Skeletal muscle satellite cell (primary cell): ENCODE measurements around the gene TEAD1.

Experiments
- H3K27me3 ChIP-seq: 2 replicates; pipeline ENCODE4 v1.7.0; 2013; ENCODE audit warnings: low read length; ENCODE audit not compliant: control insufficient read depth, insufficient read depth
- H3K36me3 ChIP-seq: 2 replicates; pipeline ENCODE4 v1.7.0; 2013; ENCODE audit warnings: mild to moderate bottlenecking, control low read depth, low read length; ENCODE audit not compliant: insufficient read depth
- H3K4me1 ChIP-seq: 2 replicates; pipeline ENCODE4 v1.7.0; 2013; ENCODE audit warnings: low read length; ENCODE audit not compliant: control insufficient read depth, insufficient read depth
- H3K4me2 ChIP-seq: 2 replicates; pipeline ENCODE4 v1.7.0; 2013; ENCODE audit warnings: mild to moderate bottlenecking, low read length
- H3K4me3 ChIP-seq: 2 replicates; pipeline ENCODE4 v1.7.0; 2013; ENCODE audit warnings: low read length
- H3K9ac ChIP-seq: 2 replicates; pipeline ENCODE4 v1.7.0; 2013; ENCODE audit warnings: mild to moderate bottlenecking, low read depth, low read length, moderate library complexity
- H3K9me3 ChIP-seq: replicated peaks from 2 replicates; pipeline ENCODE4 v1.7.0; 2013; ENCODE audit warnings: mild to moderate bottlenecking, control low read depth, low read length

The TEAD1 gene

GRCh38 chr11:12854297-12854661 is 180.1 kb downstream of the TEAD1 start:
- H3K9me3 ChIP-seq = no peaks in the 10 kb centered on the region

GRCh38 chr11:12854829-12855228 is 180.6 kb downstream of the TEAD1 start:
- Histone ChIP-seq H3K27me3 (no peaks in the 10 kb centered on the region), H3K4me3 (no peak overlapping the region), H3K9ac (no peak overlapping the region), H3K9me3 (no peaks in the 10 kb centered on the region), H3K4me2 (no peak overlapping the region), H3K36me3 (peaks cover 7% of the 10 kb centered on the region), H3K4me1 (peaks cover 27% of the 10 kb centered on the region)

More at GRCh38 chr11:12854297-12854661, 180.1 kb downstream of the TEAD1 start:
- Histone ChIP-seq H3K27me3 (no peaks in the 10 kb centered on the region), H3K4me3 (no peak overlapping the region), H3K9ac (no peak overlapping the region), H3K36me3 (peaks cover 7% of the 10 kb centered on the region), H3K4me2 (no peak overlapping the region), H3K4me1 (peaks cover 27% of the 10 kb centered on the region)

- no peak overlapping the region for H3K9ac ChIP-seq
- no peaks in the 10 kb centered on the region for H3K36me3 ChIP-seq
- no peak overlapping the region for H3K4me2 ChIP-seq
- H3K4me1 ChIP-seq = peaks cover 27% of the 10 kb centered on the region
- H3K27me3 ChIP-seq = no peaks in the 10 kb centered on the region
- H3K4me3 ChIP-seq = no peak overlapping the region
- no peaks in the 10 kb centered on the region for H3K9me3 ChIP-seq
Measured at GRCh38 chr11:12856338-12856737, 182.1 kb downstream of the TEAD1 start.

DNA sequence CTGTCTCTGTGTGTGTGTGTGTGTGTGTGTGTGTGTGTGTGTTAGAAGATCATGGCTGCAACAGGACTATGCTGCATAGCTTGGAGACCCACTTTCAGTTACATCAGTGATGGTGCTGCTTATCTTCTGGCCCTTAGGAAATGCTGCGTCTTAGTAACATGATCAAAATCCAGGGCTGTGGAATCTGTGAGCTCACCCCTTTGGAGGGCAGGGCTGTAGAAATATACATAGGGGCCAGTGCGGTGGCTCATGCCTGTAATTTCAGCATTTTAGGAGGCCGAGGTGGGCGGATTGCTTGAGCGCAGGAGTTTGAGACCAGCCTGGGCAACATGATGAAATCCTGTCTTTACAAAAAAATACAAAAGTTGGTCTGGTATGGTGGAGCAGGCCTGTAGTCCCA is 183.4 kb downstream of the TEAD1 start:
- no peaks in the 10 kb centered on the region for H3K9me3 ChIP-seq
- H3K9ac ChIP-seq = no peak overlapping the region
- H3K27me3 ChIP-seq = no peaks in the 10 kb centered on the region
- H3K4me2 ChIP-seq = no peak overlapping the region
- H3K4me1 ChIP-seq = peaks cover 23% of the 10 kb centered on the region
- no peak overlapping the region for H3K4me3 ChIP-seq
- H3K36me3 ChIP-seq = no peaks in the 10 kb centered on the region

- Histone ChIP-seq H3K27me3 (no peaks in the 10 kb centered on the region), H3K4me2 (no peak overlapping the region), H3K4me3 (no peak overlapping the region), H3K36me3 (peaks cover 11% of the 10 kb centered on the region), H3K9me3 (no peaks in the 10 kb centered on the region), H3K9ac (no peak overlapping the region), H3K4me1 (peaks cover 18% of the 10 kb centered on the region)
Measured at GRCh38 chr11:12859872-12860657, 185.8 kb downstream of the TEAD1 start.

DNA sequence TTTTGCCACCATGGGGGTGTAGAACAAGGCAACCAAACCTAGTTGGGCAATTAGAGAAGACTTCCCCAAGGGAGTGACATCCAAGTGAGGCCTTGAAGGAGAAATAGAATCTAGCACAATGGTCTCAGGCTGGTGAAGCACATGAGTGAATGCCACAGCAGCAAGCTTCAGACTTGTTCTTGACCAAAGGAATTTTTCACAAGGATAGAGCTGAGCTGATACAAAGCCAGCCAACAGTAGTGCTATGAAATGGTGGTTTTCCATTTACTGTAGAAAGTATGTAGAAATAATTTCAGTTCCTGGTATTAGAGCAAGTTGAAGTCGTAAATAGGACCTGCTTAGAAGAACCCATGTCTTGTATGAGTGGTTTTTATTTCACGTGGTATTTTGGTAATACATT is 186.6 kb downstream of the TEAD1 start:
- Histone ChIP-seq H3K36me3 (peaks cover 11% of the 10 kb centered on the region), H3K4me2 (no peak overlapping the region), H3K9me3 (no peaks in the 10 kb centered on the region), H3K27me3 (no peaks in the 10 kb centered on the region), H3K4me1 (peaks cover 18% of the 10 kb centered on the region), H3K9ac (no peak overlapping the region), H3K4me3 (no peak overlapping the region)

GRCh38 chr11:12862696-12863469 is 188.7 kb downstream of the TEAD1 start:
- Histone ChIP-seq H3K4me3 (no peak overlapping the region), H3K9me3 (no peaks in the 10 kb centered on the region), H3K4me1 (peaks cover 20% of the 10 kb centered on the region), H3K4me2 (peak overlapping the region; percentile 41), H3K36me3 (peaks cover 16% of the 10 kb centered on the region), H3K9ac (peak overlapping the region; percentile 47), H3K27me3 (no peaks in the 10 kb centered on the region)

DNA sequence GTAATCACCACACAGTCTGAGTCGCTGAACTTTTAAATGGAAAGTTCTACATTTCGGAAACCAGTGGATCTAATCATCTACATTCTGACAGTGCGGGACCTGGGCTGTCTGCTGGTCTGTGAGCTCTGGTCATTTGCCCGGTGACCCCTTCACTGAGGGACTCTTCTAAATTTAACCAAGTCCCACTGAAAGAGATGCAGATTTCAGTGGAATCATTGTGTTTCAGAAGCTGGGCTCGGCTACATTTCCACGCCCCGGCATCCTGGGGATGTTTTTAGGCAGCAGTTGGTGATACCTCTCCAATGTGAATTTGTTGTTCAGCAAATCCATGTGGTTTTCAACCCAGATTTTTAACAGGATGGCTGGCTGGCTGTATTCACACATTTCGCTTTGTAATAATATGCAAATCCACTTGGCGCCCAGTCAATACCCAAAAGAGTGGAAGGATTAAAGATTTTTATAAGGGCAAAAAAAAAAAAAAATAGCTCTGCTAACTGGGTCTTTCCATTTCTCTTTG is 189.4 kb downstream of the TEAD1 start:
- Histone ChIP-seq H3K27me3 (no peaks in the 10 kb centered on the region), H3K36me3 (peaks cover 16% of the 10 kb centered on the region), H3K4me3 (no peak overlapping the region), H3K4me2 (peak overlapping the region; percentile 41), H3K4me1 (peaks cover 28% of the 10 kb centered on the region), H3K9ac (peak overlapping the region; percentile 25), H3K9me3 (no peaks in the 10 kb centered on the region)

- Histone ChIP-seq H3K27me3 (no peaks in the 10 kb centered on the region), H3K36me3 (peaks cover 16% of the 10 kb centered on the region), H3K9me3 (no peaks in the 10 kb centered on the region), H3K9ac (no peak overlapping the region), H3K4me2 (no peak overlapping the region), H3K4me3 (no peak overlapping the region), H3K4me1 (peaks cover 28% of the 10 kb centered on the region)
Measured at GRCh38 chr11:12864316-12865156, 190.3 kb downstream of the TEAD1 start.

- Histone ChIP-seq H3K36me3 (peaks cover 16% of the 10 kb centered on the region), H3K9me3 (no peaks in the 10 kb centered on the region), H3K4me2 (no peak overlapping the region), H3K4me3 (no peak overlapping the region), H3K27me3 (no peaks in the 10 kb centered on the region), H3K4me1 (peaks cover 28% of the 10 kb centered on the region), H3K9ac (no peak overlapping the region)
Measured at GRCh38 chr11:12865863-12866595, 191.8 kb downstream of the TEAD1 start.
